Measurements from ENCODE around the gene MB21D2. TPM values are rescaled to one million over a fixed set of nuclear protein-coding genes. Genes with fewer than 3 reads are reported as not detected.

Gene MB21D2
- total RNA-seq, 1 experiment from 2014 or later, result 10.0 TPM

Other genes starting within 250 kb of the MB21D2 start
- not detected in 2 replicates for gene FGF12, start 190.3 kb downstream of the MB21D2 start, total RNA-seq (2014; rRNA removed)

All from LHCN-M2 (cell line).